HCT116 (cell line): ENCODE results near the gene DAPK1. TPM values are rescaled to one million over a fixed set of nuclear protein-coding genes. Genes with fewer than 3 reads are reported as not detected.

ENCODE experiments used
- ATAC-seq: fragments of 200-7000 bp; cut with Tn5 transposase; 2 replicates; pipeline ENCODE4 v1.9.1; 2020; ENCODE audit warnings: mild to moderate bottlenecking, moderate library complexity
- BruUV-seq: library from RNA; stranded (reverse); fragments of 400-500 nt; replicated peaks from 2 replicates; lab custom pipeline; 2021; lab: Mats Ljungman, UMichigan
- CTCF ChIA-PET: fragments of 300-600 bp; sonication (Branson Sonifier 250); formaldehyde crosslinking; loops from one replicate; lab custom pipeline; 2021; ENCODE audit warnings: antibody characterized with exemption; lab: Charles Lee
- POLR2A ChIA-PET: fragments of 300-600, 350-600 bp; sonication (Branson Sonifier 250); formaldehyde crosslinking; loops from one replicate; lab custom pipeline; 2021; ENCODE audit warnings: antibody characterized with exemption; lab: Charles Lee
- RAD21 ChIA-PET, 2 experiments: fragments of 300-600 bp; sonication (Branson Sonifier 250); formaldehyde crosslinking; loops; one replicate each; lab custom pipeline; 2023; ENCODE audit warnings: low total read pairs in 2 of 2; ENCODE audit not compliant: uncharacterized antibody in 2 of 2, unreplicated experiment in 2 of 2, low non-redundant PET in 1 of 2; lab: Charles Lee
- DNase-seq: peaks from one replicate; pipeline ENCODE4 v3.0.0-alpha.2; 2010; ENCODE audit warnings: low read depth, low spot score
- H2AFZ ChIP-seq: fragments of 200-600 bp; shearing (Covaris generic), sonication (generic); 2 replicates; pipeline ENCODE4 v1.6.1; 2017; ENCODE audit warnings: low read depth, mixed run types, mixed read lengths, antibody characterized with exemption, low read length; ENCODE audit not compliant: poor library complexity, severe bottlenecking
- H3K27ac ChIP-seq: 2 replicates; pipeline ENCODE4 v1.5.1; 2012; ENCODE audit warnings: low read depth, low read length
- H3K27me3 ChIP-seq: fragments of 200-600 bp; sonication (generic); 2 replicates; pipeline ENCODE4 v1.6.1; 2016; ENCODE audit warnings: mixed run types, low read length, mixed read lengths; ENCODE audit not compliant: insufficient read depth
- H3K36me3 ChIP-seq, 2 experiments: fragments of 200-500 bp in 1 of 2; fragments of 200-600 bp in 1 of 2; sonication (Bioruptor generic) in 1 of 2; sonication (generic) in 1 of 2; 2 replicates each; pipeline versions ENCODE4 v1.5.1 to v1.6.1; 2014 to 2016; ENCODE audit warnings: low read length in 2 of 2, inconsistent platforms in 1 of 2, mixed read lengths in 1 of 2, mixed run types in 1 of 2; ENCODE audit not compliant: insufficient read depth in 2 of 2, control insufficient read depth in 1 of 2
- H3K4me1 ChIP-seq, 2 experiments: fragments of 200-600 bp in 1 of 2; sonication (generic) in 1 of 2; 2 replicates each; pipeline versions ENCODE4 v1.5.1 to v1.6.1; 2012 to 2017; ENCODE audit warnings: low read length in 2 of 2, inconsistent platforms in 1 of 2, mild to moderate bottlenecking in 1 of 2, mixed read lengths in 1 of 2, mixed run types in 1 of 2, moderate library complexity in 1 of 2; ENCODE audit not compliant: insufficient read depth in 2 of 2, control insufficient read depth in 1 of 2
- H3K4me2 ChIP-seq: fragments of 200-600 bp; sonication (generic); 2 replicates; pipeline ENCODE4 v1.6.1; 2017; ENCODE audit warnings: mixed run types, low read length, mixed read lengths
- H3K4me3 ChIP-seq, 2 experiments: fragments of 200-600 bp in 1 of 2; sonication (generic) in 1 of 2; replicated peaks in 1 of 2; 2 replicates each; pipeline ENCODE4 v1.5.1; 2011 to 2016; ENCODE audit warnings: low read length in 2 of 2, control low read depth in 1 of 2, low read depth in 1 of 2, mild to moderate bottlenecking in 1 of 2, mixed read lengths in 1 of 2, mixed run types in 1 of 2
- H3K79me2 ChIP-seq: fragments of 200-600 bp; sonication (generic); 2 replicates; pipeline ENCODE4 v1.6.1; 2017; ENCODE audit warnings: mild to moderate bottlenecking, mixed run types, low read length, moderate library complexity, mixed read lengths; ENCODE audit not compliant: insufficient read depth
- H3K9ac ChIP-seq: fragments of 200-600 bp; sonication (generic); 2 replicates; pipeline ENCODE4 v1.6.1; 2016; ENCODE audit warnings: low read length, mixed read lengths
- H3K9me2 ChIP-seq: fragments of 200-600 bp; sonication (generic), shearing (Covaris generic); 2 replicates; pipeline ENCODE4 v1.6.1; 2017; ENCODE audit warnings: mixed run types, mild to moderate bottlenecking, moderate library complexity; ENCODE audit not compliant: insufficient read depth
- H3K9me3 ChIP-seq, 2 experiments: fragments of 200-500 bp in 1 of 2; fragments of 200-600 bp in 1 of 2; sonication (Bioruptor generic) in 1 of 2; sonication (generic) in 1 of 2; 2 replicates each; pipeline ENCODE4 v1.6.1; 2014 to 2017; ENCODE audit warnings: low read length in 2 of 2, mixed read lengths in 2 of 2, inconsistent platforms in 1 of 2, low read depth in 1 of 2, mild to moderate bottlenecking in 1 of 2, mixed run types in 1 of 2, moderate library complexity in 1 of 2; ENCODE audit not compliant: control insufficient read depth in 1 of 2, insufficient read depth in 1 of 2
- H4K20me1 ChIP-seq: fragments of 200-600 bp; sonication (generic), shearing (Covaris generic); 2 replicates; pipeline ENCODE4 v1.6.1; 2017; ENCODE audit warnings: mixed run types, mild to moderate bottlenecking, moderate library complexity; ENCODE audit not compliant: insufficient read depth
- ELF1 ChIP-seq: IDR thresholded peaks from 2 replicates; pipeline ENCODE4 v1.6.1; 2012; ENCODE audit warnings: low read depth, borderline replicate concordance
- JUND ChIP-seq: IDR thresholded peaks from 2 replicates; pipeline ENCODE4 v1.6.1; 2012
- POLR2A ChIP-seq: IDR thresholded peaks from 2 replicates; pipeline ENCODE4 v1.7.0; 2011; ENCODE audit warnings: borderline replicate concordance; ENCODE audit not compliant: insufficient read depth, insufficient read length; ENCODE audit errors: extremely low read depth
- RAD21 ChIP-seq: IDR thresholded peaks from 2 replicates; pipeline ENCODE4 v1.6.1; 2012; ENCODE audit warnings: low read depth, mild to moderate bottlenecking
- SP1 ChIP-seq: IDR thresholded peaks from 2 replicates; pipeline ENCODE4 v1.6.1; 2012; ENCODE audit warnings: low read depth
- SRF ChIP-seq: IDR thresholded peaks from 2 replicates; pipeline ENCODE4 v1.6.1; 2012; ENCODE audit warnings: low read depth
- ZBTB33 ChIP-seq: IDR thresholded peaks from 2 replicates; pipeline ENCODE4 v1.6.1; 2011; ENCODE audit warnings: mild to moderate bottlenecking, low read length, moderate library complexity; ENCODE audit not compliant: insufficient replicate concordance; ENCODE audit errors: extremely low read depth
- ZFX ChIP-seq: fragments of 450-650 bp; IDR thresholded peaks from 2 replicates; pipeline ENCODE4 v1.6.1; 2017
- intact Hi-C: fragments of 100-400 bp; cut with micrococcal nuclease; formaldehyde crosslinking; loops from 2 replicates; pipeline ENCODE4 v1.10.0; 2022
- total RNA-seq: library from RNA; stranded (reverse); gene quantifications from one replicate; pipeline ENCODE4 v1.2.1, GENCODE V29; 2021; ENCODE audit not compliant: unreplicated experiment
- TF ChIP-seq, protein P1 (sequence below): IDR thresholded peaks from 2 replicates; pipeline ENCODE4 v1.6.1; 2012

Gene DAPK1
- total RNA-seq, 1 experiment from 2014 or later, result 5.6 TPM

GRCh38 chr9:87656485-87656884 lies 158.8 kb downstream of the DAPK1 start (continued):
- no peak for TF ChIP-seq ZBTB33

GRCh38 chr9:87657190-87657589 lies 159.5 kb downstream of the DAPK1 start:
- no peaks in the 10 kb centered on the region for H3K9me3 ChIP-seq
- POLR2A ChIA-PET, result no interaction called here
- DNase-seq, result no peak
- TF ChIP-seq RAD21 (no peak), SRF (no peak), ZFX (no peak), ZBTB33 (no peak), POLR2A (no peak), JUND (no peak), SP1 (no peak), ELF1 (no peak)
- TF ChIP-seq, protein P1, sequence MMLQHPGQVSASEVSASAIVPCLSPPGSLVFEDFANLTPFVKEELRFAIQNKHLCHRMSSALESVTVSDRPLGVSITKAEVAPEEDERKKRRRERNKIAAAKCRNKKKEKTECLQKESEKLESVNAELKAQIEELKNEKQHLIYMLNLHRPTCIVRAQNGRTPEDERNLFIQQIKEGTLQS, result no peak
- TF ChIP-seq, all 23 proteins: peak for 0
- Histone ChIP-seq H3K4me3 (no peak overlapping the region), H3K9ac (no peak overlapping the region), H3K27ac (no peak overlapping the region), H3K9me2 (no peaks in the 10 kb centered on the region), H3K4me2 (no peak overlapping the region), H3K27me3 (no peaks in the 10 kb centered on the region), H3K79me2 (no peaks in the 10 kb centered on the region), H4K20me1 (no peaks in the 10 kb centered on the region), H2AFZ (no peak overlapping the region), H3K4me1 (no peaks in the 10 kb centered on the region), H3K36me3 (no peaks in the 10 kb centered on the region)
- no TSS peak for BruUV-seq
- CTCF ChIA-PET, result no interaction called here
- ATAC-seq, result no peak
- intact Hi-C loops, result no loop called here
- RAD21 ChIA-PET, result no interaction called here
